HG03460 (cell line): Measurements from ENCODE around the gene UAP1L1.
A peak's percentile ranks its signal among the peaks of the same experiment; 100 is the strongest.
"Not testable (repeated sequence)": the region's sequence is repeated elsewhere in the genome, so short reads cannot be mapped to it uniquely, and the experiment has no call there.

Experiments
- ATAC-seq: cut with Tn5 transposase; IDR thresholded peaks from one replicate; pipeline ENCODE4 v1.9.1; 2021; ENCODE audit not compliant: unreplicated experiment

Gene UAP1L1

GRCh38 chr9:137055385-137056364, 21.6 kb upstream of the UAP1L1 start:
- no peak for ATAC-seq

- ATAC-seq: no peak
These were observed 20.4 kb upstream of the UAP1L1 start for GRCh38 chr9:137056739-137057415.

GRCh38 chr9:137057545-137057944, 19.8 kb upstream of the UAP1L1 start:
- ATAC-seq: no peak

GRCh38 chr9:137058521-137059234, 18.6 kb upstream of the UAP1L1 start:
- ATAC-seq: no peak

GRCh38 chr9:137062384-137062783, 14.9 kb upstream of the UAP1L1 start:
- no peak for ATAC-seq

DNA sequence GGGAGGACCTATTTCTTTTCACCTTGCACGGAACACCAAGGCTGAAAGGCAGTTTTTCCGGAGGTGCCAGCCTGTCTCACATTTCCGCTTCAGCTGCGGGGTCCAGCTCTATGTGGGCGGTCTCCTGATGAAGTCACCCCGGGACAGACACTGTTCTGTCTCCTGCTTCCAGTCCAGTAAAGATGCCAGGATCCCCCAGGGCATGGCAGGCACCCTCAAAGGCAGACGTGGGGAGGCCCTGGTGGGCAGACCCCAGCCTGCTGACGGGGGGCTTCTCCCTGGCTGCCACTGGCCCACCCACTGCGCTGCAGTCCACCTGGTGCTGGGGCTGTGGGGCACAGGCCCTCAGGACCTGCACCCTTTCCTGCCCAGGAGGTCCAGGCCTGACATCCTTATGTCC, 14.5 kb upstream of the UAP1L1 start:
- not testable (repeated sequence) for ATAC-seq

- no peak for ATAC-seq
These were observed 13.8 kb upstream of the UAP1L1 start for GRCh38 chr9:137063311-137064026.

DNA sequence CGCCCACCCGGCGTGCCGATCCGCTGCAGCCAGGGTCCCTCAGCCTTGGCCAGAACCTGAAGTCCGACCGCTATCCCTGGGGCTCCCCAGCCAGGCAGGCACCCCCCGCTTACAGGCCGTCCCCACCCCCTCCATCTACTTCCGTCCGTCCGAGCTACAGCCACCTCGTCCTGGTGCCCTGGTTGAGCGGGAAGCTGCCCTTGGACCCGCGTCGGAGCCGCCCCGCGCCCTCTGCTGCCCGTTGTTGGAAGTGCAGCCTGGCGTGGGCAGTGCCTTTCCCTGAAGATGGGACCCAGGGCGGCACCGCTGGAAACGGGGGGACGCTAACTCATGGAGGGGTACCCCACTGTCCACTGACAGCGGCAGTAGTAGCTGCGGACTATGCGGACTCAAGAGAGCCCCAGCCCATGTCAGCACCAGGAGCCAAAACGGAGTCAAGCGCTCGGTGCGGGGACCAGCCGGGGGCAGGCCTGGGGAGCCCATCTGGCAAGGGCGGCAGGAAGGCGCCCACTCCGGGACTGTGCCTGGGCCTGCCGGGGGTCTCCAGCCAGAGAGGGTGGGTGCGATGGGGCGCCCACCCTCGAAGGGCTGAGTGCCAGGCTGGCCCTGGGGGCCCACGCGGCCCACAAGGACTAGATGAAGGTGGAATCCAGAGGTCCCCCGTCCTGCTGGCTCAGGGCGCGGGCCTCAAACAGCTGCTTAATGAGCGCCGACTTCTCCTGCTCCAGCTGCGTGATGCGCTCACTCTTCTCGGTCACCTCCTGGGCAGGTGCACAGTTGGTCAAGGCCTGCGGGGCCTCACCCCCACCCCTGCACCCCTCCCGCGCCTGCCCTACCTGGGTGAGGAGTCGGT, 13.1 kb upstream of the UAP1L1 start:
- ATAC-seq: no peak

GRCh38 chr9:137064880-137065164, 12.5 kb upstream of the UAP1L1 start:
- no peak for ATAC-seq

DNA sequence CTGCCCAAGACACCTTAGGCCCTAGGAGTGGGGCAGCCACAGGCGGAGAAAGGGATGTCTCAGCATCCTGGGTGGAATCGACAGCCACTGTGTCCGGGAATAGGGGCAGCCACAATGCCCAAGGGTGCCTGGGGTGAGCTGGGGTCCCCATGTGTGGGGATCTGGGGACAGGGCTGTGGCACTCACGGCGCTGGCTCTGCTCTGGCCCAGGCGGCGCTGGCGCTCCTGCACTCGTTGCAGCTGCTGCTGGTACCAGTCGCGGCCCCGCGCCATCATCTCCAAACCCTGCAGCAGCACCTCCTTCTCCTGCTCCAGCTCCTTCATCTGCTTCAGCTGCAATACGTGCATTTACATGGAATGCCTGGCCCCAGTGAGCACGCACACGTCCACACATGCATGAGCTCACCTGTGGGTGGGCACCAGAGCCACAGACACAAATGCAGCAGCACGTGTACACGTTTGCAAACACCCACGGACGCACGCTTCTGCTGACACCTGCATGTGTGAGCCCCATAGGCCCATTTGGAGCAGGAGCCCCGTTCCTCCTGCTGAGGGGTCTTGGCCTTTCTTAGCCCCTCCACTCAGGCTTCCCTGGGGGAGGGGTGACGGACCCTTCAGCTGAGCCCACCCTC, 11.9 kb upstream of the UAP1L1 start:
- no peak for ATAC-seq

DNA sequence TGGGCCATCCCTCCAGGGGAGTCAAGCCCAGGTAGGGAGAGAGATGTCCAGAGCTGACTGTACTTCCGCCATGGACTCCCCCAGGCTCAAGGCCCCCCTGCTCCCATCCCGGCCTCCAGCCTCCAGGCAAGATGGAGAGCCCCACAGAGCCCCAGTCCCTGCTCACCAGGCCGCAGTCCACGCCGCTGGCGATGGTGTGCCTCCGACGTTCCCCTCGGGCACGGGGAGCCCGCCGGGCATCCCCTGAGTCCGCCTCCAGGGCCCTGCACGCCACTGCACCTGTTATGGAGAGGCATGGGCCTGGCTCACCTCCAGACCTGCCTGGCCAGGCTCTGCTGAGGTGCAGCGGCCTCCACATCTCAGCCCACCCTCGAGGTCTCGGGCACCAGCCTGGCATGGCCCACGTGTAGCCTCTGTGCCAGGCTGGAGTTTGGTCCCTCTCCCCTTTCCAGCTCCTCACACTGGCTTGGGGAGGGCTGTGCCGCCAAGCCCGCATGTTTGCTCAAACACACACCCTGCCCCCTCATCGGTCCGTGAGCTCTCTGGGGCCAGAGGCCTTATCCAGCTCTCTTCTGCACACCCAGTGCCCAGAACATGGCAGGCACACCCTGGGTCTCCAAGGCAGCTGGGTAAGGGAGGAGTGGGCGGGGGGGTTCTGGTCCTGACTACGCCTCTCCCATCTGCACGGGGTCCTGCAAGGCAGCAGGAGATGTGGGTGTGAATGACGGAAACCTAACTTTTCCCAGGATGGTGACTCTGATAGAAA, 11.0 kb upstream of the UAP1L1 start:
- ATAC-seq: no peak

DNA sequence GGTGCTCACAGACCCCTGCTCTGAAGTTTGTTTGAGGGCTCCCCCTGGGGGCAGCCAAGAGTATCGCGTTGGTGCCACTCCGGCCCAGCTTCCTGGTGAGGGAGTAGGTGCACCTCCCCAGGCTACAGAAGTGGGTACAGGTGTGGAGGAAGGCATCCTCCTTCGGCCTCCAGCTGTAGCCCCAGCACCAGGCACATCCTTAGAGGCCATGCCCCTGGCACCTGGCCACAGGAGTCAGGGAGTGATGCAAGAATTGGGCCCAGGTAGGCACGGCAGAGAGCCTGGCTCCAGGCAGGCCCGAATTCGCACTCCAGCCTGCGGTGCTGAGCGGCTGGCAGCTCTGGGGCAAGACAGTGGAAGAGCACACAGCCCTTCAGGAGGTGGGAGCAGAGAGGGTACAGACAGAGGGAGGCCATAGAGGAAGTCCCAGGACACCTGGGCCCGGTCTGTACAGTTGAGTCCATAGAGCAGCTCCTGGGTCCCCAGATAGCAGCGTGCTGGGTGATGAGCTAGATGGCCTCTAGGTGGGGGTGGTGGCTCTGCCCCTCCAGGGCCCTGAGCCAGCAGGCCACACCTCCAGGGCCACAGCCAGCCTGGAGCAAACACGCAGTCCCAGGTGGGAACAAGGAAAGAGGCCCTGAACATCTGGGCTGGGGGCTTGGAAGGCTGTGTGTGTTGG, 9.3 kb upstream of the UAP1L1 start:
- ATAC-seq: peak; percentile 37

- ATAC-seq: no peak
These were observed 8.5 kb upstream of the UAP1L1 start for GRCh38 chr9:137068539-137069507.

DNA sequence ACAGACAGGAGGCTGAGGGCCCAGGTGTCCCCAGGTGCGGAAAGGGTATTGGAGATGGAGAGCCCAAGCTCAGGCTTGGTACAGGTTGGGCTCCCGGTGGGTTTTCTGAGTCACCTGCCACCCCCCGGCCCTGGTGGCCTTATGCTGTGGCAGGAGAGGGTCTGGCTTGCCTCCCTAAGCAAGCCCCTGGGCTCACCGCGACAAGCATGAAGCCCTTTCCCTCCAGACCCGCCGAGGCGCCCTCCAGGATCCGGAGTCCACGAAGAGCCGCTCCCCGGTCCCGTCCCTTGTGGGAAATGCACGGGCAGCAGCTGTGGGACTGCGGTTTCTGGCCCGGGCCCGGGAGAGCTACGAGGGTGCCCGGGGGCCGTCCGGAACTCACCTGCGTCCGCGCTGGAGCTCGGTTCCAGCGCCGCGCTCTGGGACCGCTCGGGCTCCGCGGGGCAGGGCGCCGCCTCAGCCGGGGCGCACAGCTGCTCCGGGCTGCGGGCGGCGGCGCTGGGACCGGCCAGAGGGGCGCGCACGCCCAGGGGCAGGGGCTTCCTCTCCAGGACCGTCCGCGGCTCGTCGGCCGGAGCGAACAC, 7.7 kb upstream of the UAP1L1 start:
- ATAC-seq: peak; percentile 10

GRCh38 chr9:137070201-137070905, 7.0 kb upstream of the UAP1L1 start, which contains the start of gene SAPCD2:
Gene SAPCD2, minus strand, starts transcription at chr9:137070557. Its CDS starts 97 bp downstream, at chr9:137070460.
- ATAC-seq: peak; percentile 66

- ATAC-seq: no peak
These were observed 6.4 kb upstream of the UAP1L1 start for GRCh38 chr9:137070906-137071275.
